OCI-LY7 (cell line): ENCODE results near the gene S100A2.

Source experiments
- CTCF ChIP-seq: fragments of 200-600 bp; sonication (generic); conservative IDR thresholded peaks from 2 replicates; pipeline ENCODE4 v1.5.1; 2014; ENCODE audit warnings: mild to moderate bottlenecking, antibody characterized with exemption, low read length, moderate library complexity, mixed read lengths
- EZH2phosphoT487 ChIP-seq: fragments of 200-600 bp; sonication (generic); IDR thresholded peaks from 2 replicates; pipeline ENCODE4 v1.6.1; 2018; ENCODE audit warnings: low read depth, borderline replicate concordance, mild to moderate bottlenecking, mixed run types, antibody characterized with exemption, low read length, moderate library complexity, mixed read lengths

GRCh38 chr1:153566414-153567371, 1.0 kb upstream of the S100A2 start:
- no peak for TF ChIP-seq CTCF
- TF ChIP-seq EZH2phosphoT487 = no peak
